DOHH2 (cell line): Measurements from ENCODE around the gene PTBP2.

Experiments used
- H3F3A ChIP-seq: fragments of 200-600 bp; sonication (generic), shearing (Covaris generic); 2 replicates; pipeline ENCODE4 v1.6.0; 2016; ENCODE audit warnings: antibody characterized with exemption, mild to moderate bottlenecking; ENCODE audit not compliant: control insufficient read depth, insufficient read depth
- H3K27ac ChIP-seq: fragments of 200-600 bp; sonication (generic); 2 replicates; pipeline ENCODE4 v1.5.1; 2014; ENCODE audit warnings: low read depth, mild to moderate bottlenecking, low read length, moderate library complexity
- H3K27me3 ChIP-seq: fragments of 200-600 bp; sonication (generic); 2 replicates; pipeline ENCODE4 v1.6.1; 2014; ENCODE audit warnings: mild to moderate bottlenecking, low read length, mixed read lengths; ENCODE audit not compliant: control insufficient read depth
- H3K36me3 ChIP-seq: fragments of 200-600 bp; sonication (generic); 2 replicates; pipeline ENCODE4 v1.6.1; 2014; ENCODE audit warnings: mild to moderate bottlenecking, low read length, moderate library complexity, mixed read lengths; ENCODE audit not compliant: control insufficient read depth
- H3K4me1 ChIP-seq: fragments of 200-600 bp; sonication (generic); 2 replicates; pipeline ENCODE4 v1.6.1; 2014; ENCODE audit warnings: mild to moderate bottlenecking, low read length, mixed read lengths; ENCODE audit not compliant: control insufficient read depth
- H3K4me2 ChIP-seq: fragments of 200-600 bp; sonication (generic); 2 replicates; pipeline ENCODE4 v1.6.0; 2014; ENCODE audit warnings: mild to moderate bottlenecking, low read length, moderate library complexity
- H3K4me3 ChIP-seq: fragments of 200-600 bp; sonication (generic); 2 replicates; pipeline ENCODE4 v1.5.1; 2014; ENCODE audit warnings: mild to moderate bottlenecking, low read length, mixed read lengths
- H3K79me2 ChIP-seq: fragments of 200-600 bp; sonication (generic); 2 replicates; pipeline ENCODE4 v1.6.1; 2014; ENCODE audit warnings: mild to moderate bottlenecking, low read length, mixed read lengths; ENCODE audit not compliant: control insufficient read depth
- H3K9me2 ChIP-seq: fragments of 200-600 bp; sonication (generic); replicated peaks from 2 replicates; pipeline ENCODE4 v1.6.1; 2014; ENCODE audit warnings: mild to moderate bottlenecking, low read length, mixed read lengths; ENCODE audit not compliant: control insufficient read depth
- H3K9me3 ChIP-seq: fragments of 200-600 bp; sonication (generic); 2 replicates; pipeline ENCODE4 v1.6.1; 2014; ENCODE audit warnings: antibody characterized with exemption, low read length, mixed read lengths; ENCODE audit not compliant: control insufficient read depth, insufficient read depth
- H4K20me1 ChIP-seq: fragments of 200-600 bp; sonication (generic); 2 replicates; pipeline ENCODE4 v1.6.0; 2014; ENCODE audit warnings: low read depth, mild to moderate bottlenecking, antibody characterized with exemption, low read length, moderate library complexity; ENCODE audit not compliant: control insufficient read depth, insufficient read depth
- EZH2phosphoT487 ChIP-seq: fragments of 200-600 bp; sonication (generic); IDR thresholded peaks from 2 replicates; pipeline ENCODE4 v1.6.1; 2017; ENCODE audit warnings: borderline replicate concordance, mild to moderate bottlenecking, antibody characterized with exemption, low read length, moderate library complexity, mixed read lengths
- TF ChIP-seq, protein P1 (sequence below): fragments of 200-600 bp; sonication (generic); IDR thresholded peaks from one replicate; pipeline ENCODE4 v1.5.1; 2014; ENCODE audit warnings: antibody characterized with exemption, mild to moderate bottlenecking, low read depth, low read length; ENCODE audit not compliant: poor library complexity, severe bottlenecking

The PTBP2 gene

DNA sequence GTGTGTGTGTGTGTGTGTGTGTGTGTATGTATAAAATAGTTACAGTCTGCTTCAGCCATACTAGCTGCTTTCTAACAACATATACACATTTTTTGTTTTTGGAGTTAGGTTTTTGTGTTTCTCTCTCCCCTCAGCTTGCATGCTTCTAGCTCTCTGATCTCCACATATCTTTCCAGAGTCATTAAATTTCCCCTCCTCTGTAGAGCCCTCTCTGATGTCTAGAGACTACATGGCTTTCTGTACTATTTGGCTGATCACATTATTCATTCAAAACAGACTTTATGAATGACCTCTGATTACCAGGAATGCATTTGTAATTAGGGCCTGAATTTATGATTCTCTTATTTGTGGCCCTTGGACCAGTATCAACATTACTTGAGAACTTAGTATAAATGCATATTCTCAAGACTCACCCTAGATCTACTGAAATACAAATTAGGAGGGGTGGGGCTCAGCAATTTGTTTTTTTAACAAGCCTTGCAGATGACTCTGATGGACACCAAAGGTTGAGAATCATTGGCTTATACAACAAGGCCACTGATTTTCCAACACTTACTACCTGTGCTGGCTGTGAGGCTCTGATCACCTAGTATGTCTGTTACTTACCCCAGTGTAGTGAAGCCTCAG is 104.5 kb downstream of the PTBP2 start:
- Histone ChIP-seq H3K4me3 (no peak overlapping the region), H4K20me1 (no peaks in the 10 kb centered on the region), H3K79me2 (no peaks in the 10 kb centered on the region), H3K27ac (no peak overlapping the region), H3F3A (no peaks in the 10 kb centered on the region), H3K27me3 (no peaks in the 10 kb centered on the region), H3K4me2 (no peak overlapping the region), H3K9me2 (no peaks in the 10 kb centered on the region), H3K9me3 (no peaks in the 10 kb centered on the region), H3K4me1 (no peaks in the 10 kb centered on the region), H3K36me3 (no peaks in the 10 kb centered on the region)
- TF ChIP-seq, protein P1, sequence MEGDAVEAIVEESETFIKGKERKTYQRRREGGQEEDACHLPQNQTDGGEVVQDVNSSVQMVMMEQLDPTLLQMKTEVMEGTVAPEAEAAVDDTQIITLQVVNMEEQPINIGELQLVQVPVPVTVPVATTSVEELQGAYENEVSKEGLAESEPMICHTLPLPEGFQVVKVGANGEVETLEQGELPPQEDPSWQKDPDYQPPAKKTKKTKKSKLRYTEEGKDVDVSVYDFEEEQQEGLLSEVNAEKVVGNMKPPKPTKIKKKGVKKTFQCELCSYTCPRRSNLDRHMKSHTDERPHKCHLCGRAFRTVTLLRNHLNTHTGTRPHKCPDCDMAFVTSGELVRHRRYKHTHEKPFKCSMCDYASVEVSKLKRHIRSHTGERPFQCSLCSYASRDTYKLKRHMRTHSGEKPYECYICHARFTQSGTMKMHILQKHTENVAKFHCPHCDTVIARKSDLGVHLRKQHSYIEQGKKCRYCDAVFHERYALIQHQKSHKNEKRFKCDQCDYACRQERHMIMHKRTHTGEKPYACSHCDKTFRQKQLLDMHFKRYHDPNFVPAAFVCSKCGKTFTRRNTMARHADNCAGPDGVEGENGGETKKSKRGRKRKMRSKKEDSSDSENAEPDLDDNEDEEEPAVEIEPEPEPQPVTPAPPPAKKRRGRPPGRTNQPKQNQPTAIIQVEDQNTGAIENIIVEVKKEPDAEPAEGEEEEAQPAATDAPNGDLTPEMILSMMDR: no peak
- no peak for TF ChIP-seq EZH2phosphoT487

DNA sequence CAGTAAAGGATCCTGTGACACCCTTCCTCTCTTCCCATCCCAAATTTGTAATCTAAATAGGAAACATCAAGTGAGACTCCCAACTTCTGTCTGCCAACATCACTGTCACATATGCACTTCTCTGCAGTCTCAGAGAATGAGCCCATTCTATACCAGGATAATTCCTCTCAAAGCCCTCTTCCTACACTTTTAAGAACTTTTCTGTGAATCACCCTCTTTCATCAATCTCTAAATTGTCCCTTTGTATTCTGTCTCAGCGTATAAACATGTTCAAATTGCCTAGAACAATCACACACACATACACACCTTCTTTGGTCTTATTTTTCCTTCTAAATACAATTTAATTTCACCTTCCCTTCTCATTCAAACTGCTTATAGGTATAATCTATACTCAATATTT is 111.8 kb downstream of the PTBP2 start:
- TF ChIP-seq EZH2phosphoT487: no peak
- TF ChIP-seq, protein P1: no peak
- Histone ChIP-seq H4K20me1 (no peaks in the 10 kb centered on the region), H3K27ac (no peak overlapping the region), H3K4me3 (no peak overlapping the region), H3K4me2 (no peak overlapping the region), H3K36me3 (no peaks in the 10 kb centered on the region), H3K9me3 (no peaks in the 10 kb centered on the region), H3K79me2 (no peaks in the 10 kb centered on the region), H3K9me2 (no peaks in the 10 kb centered on the region), H3F3A (no peaks in the 10 kb centered on the region), H3K27me3 (no peaks in the 10 kb centered on the region), H3K4me1 (no peaks in the 10 kb centered on the region)

DNA sequence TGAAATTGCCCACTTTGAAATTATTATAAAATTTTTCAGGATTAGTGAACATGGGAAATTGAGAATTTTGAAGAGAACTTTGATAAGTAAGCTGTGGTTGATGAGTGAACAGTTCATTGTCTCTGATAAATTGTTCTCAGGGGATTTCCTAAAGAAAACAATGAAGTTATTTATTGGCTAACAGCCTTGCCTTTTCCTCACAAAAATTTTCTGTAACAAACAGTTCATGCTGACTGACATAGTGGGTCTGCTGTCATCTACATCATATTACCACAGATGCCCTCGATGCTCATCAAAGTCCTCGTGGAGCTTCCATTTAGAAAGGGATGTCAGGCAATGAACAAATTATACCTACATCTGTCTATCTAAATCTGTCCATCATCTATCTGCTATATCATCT is 113.4 kb downstream of the PTBP2 start:
- Histone ChIP-seq H3F3A (no peaks in the 10 kb centered on the region), H3K9me2 (no peaks in the 10 kb centered on the region), H3K4me1 (no peaks in the 10 kb centered on the region), H3K27me3 (no peaks in the 10 kb centered on the region), H3K4me2 (no peak overlapping the region), H4K20me1 (no peaks in the 10 kb centered on the region), H3K36me3 (no peaks in the 10 kb centered on the region), H3K27ac (no peak overlapping the region), H3K79me2 (no peaks in the 10 kb centered on the region), H3K4me3 (no peak overlapping the region), H3K9me3 (no peaks in the 10 kb centered on the region)
- TF ChIP-seq EZH2phosphoT487: no peak
- TF ChIP-seq, protein P1: no peak
